PC-3 (cell line): ENCODE results near the gene RUFY3. TPM values are rescaled to one million over a fixed set of nuclear protein-coding genes. Genes with fewer than 3 reads are reported as not detected.
"Not testable (repeated sequence)": the region's sequence is repeated elsewhere in the genome, so short reads cannot be mapped to it uniquely, and the experiment has no call there.

Source experiments
- ATAC-seq: fragments of 200-7000 bp; cut with Tn5 transposase; 2 replicates; pipeline ENCODE4 v1.9.1; 2020; ENCODE audit warnings: mild to moderate bottlenecking, moderate library complexity
- BruUV-seq: library from RNA; stranded (reverse); fragments of 400-500 nt; replicated peaks from 2 replicates; lab custom pipeline; 2021; lab: Mats Ljungman, UMichigan
- CTCF ChIA-PET: fragments of 300-600 bp; sonication (Branson Sonifier 250); formaldehyde crosslinking; loops from one replicate; lab custom pipeline; 2022; ENCODE audit warnings: antibody characterized with exemption; lab: Charles Lee
- POLR2A ChIA-PET: fragments of 300-600 bp; sonication (Branson Sonifier 250); formaldehyde crosslinking; loops from one replicate; lab custom pipeline; 2022; ENCODE audit warnings: antibody characterized with exemption; ENCODE audit not compliant: unreplicated experiment; lab: Charles Lee
- DNase-seq: peaks from one replicate; pipeline ENCODE4 v3.0.0-alpha.2; 2015
- H2AFZ ChIP-seq: fragments of 300-600 bp; sonication (generic); 2 replicates; pipeline ENCODE4 v1.6.0; 2016; ENCODE audit warnings: antibody characterized with exemption, low read length
- H3F3A ChIP-seq: fragments of 300-600 bp; sonication (generic); one replicate; pipeline ENCODE4 v1.6.0; 2017; ENCODE audit warnings: antibody characterized with exemption, low read length, control low read depth, mild to moderate bottlenecking; ENCODE audit not compliant: unreplicated experiment
- H3K27ac ChIP-seq: fragments of 300-600 bp; sonication (generic); 2 replicates; pipeline ENCODE4 v1.5.1; 2016; ENCODE audit warnings: mild to moderate bottlenecking, low read length
- H3K27me3 ChIP-seq: fragments of 300-600 bp; sonication (generic); 2 replicates; pipeline ENCODE4 v1.6.1; 2016; ENCODE audit warnings: low read length, mixed read lengths
- H3K36me3 ChIP-seq: fragments of 300-600 bp; sonication (generic); 2 replicates; pipeline ENCODE4 v1.6.1; 2016; ENCODE audit warnings: low read depth, mixed run types, low read length, mixed read lengths
- H3K4me1 ChIP-seq: fragments of 300-600 bp; sonication (generic); 2 replicates; pipeline ENCODE4 v1.5.1; 2016; ENCODE audit warnings: low read length; ENCODE audit not compliant: insufficient read depth
- H3K4me2 ChIP-seq: fragments of 300-600 bp; sonication (generic); 2 replicates; pipeline ENCODE4 v1.6.0; 2016; ENCODE audit warnings: low read length
- H3K4me3 ChIP-seq: fragments of 300-600 bp; sonication (generic); 2 replicates; pipeline ENCODE4 v1.5.1; 2016; ENCODE audit warnings: mild to moderate bottlenecking, low read length, mixed read lengths
- H3K79me2 ChIP-seq: fragments of 300-600 bp; sonication (generic); 2 replicates; pipeline ENCODE4 v1.6.1; 2017; ENCODE audit warnings: low read length, mixed read lengths
- H3K9ac ChIP-seq: fragments of 300-600 bp; sonication (generic); 2 replicates; pipeline ENCODE4 v1.6.0; 2016; ENCODE audit warnings: mild to moderate bottlenecking, low read length
- H3K9me2 ChIP-seq: fragments of 300-600 bp; sonication (generic); replicated peaks from 2 replicates; pipeline ENCODE4 v1.6.1; 2016; ENCODE audit warnings: mixed run types, low read length, mixed read lengths
- H3K9me3 ChIP-seq: fragments of 300-600 bp; sonication (generic); 2 replicates; pipeline ENCODE4 v1.6.1; 2016; ENCODE audit warnings: low read length, mixed read lengths
- H4K20me1 ChIP-seq: fragments of 300-600 bp; sonication (generic); 2 replicates; pipeline ENCODE4 v1.6.1; 2016; ENCODE audit warnings: low read length, mixed read lengths
- CTCF ChIP-seq: fragments of 300-600 bp; sonication (generic); conservative IDR thresholded peaks from 2 replicates; pipeline ENCODE4 v1.5.1; 2017; ENCODE audit warnings: antibody characterized with exemption, low read depth, mild to moderate bottlenecking, low read length
- EZH2 ChIP-seq: fragments of 300-600 bp; sonication (generic); IDR thresholded peaks from one replicate; pipeline ENCODE4 v1.6.1; 2017; ENCODE audit warnings: antibody characterized with exemption, mild to moderate bottlenecking, low read length; ENCODE audit not compliant: unreplicated experiment
- EZH2phosphoT487 ChIP-seq: fragments of 300-600 bp; sonication (generic); IDR thresholded peaks from 2 replicates; pipeline ENCODE4 v1.6.1; 2018; ENCODE audit warnings: mild to moderate bottlenecking, antibody characterized with exemption, low read length, borderline replicate concordance
- intact Hi-C: fragments of 100-400 bp; cut with micrococcal nuclease; formaldehyde crosslinking; loops from 2 replicates; pipeline ENCODE4 v1.9.0; 2023
- total RNA-seq: library from RNA; depleted of rRNA; stranded (reverse); fragments of >200 nt; gene quantifications from 2 replicates; pipeline ENCODE4 v1.2.3, GENCODE V29; 2014

RUFY3 gene
- total RNA-seq, 1 experiment from 2014 or later: 25.6 TPM

DNA sequence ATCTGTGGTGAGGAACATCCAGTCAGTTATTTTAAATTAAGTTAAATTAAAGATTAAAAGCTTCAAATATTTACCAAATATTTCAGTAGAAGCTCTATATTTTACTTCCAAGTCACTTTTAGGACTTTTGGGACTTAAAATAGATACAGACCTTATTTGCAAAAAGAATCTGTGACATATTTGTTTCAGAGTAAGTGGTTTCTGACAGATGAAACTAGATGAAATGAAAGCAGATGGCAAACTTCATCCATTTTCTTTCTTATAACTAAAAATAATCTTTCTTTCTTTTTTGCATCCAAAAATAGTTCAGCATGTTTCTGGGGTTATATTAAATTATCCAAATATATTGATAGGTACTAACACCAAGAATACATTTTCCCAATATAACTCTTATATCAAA lies 40.1 kb upstream of the RUFY3 start:
- ChIA-PET CTCF (no interaction called here), POLR2A (no interaction called here)
- intact Hi-C loops: no loop called here
- no peak overlapping the region for H3K9ac ChIP-seq
- H3K9me3 ChIP-seq: no peaks in the 10 kb centered on the region
- H3K9me2 ChIP-seq: no peaks in the 10 kb centered on the region
- no peak overlapping the region for H3K27ac ChIP-seq
- no peak overlapping the region for H2AFZ ChIP-seq
- peaks cover 12% of the 10 kb centered on the region for H3K4me1 ChIP-seq
- no peaks in the 10 kb centered on the region for H3K27me3 ChIP-seq
- no peak for ATAC-seq
- no peaks in the 10 kb centered on the region for H3K79me2 ChIP-seq
- TF ChIP-seq EZH2phosphoT487 (no peak), EZH2 (no peak), CTCF (no peak)
- DNase-seq: no peak
- no peaks in the 10 kb centered on the region for H3F3A ChIP-seq
- no TSS peak for BruUV-seq
- no peaks in the 10 kb centered on the region for H3K36me3 ChIP-seq
- no peak overlapping the region for H3K4me2 ChIP-seq
- H4K20me1 ChIP-seq: no peaks in the 10 kb centered on the region
- no peak overlapping the region for H3K4me3 ChIP-seq

GRCh38 chr4:70682142-70682541 lies 39.6 kb upstream of the RUFY3 start:
- BruUV-seq, H3K4me3 ChIP-seq, H2AFZ ChIP-seq, DNase-seq, H3K9me3 ChIP-seq, CTCF ChIA-PET, H3F3A ChIP-seq, H3K27ac ChIP-seq, H3K4me1 ChIP-seq, ATAC-seq, H3K79me2 ChIP-seq, intact Hi-C loops, H3K4me2 ChIP-seq, H3K27me3 ChIP-seq, H4K20me1 ChIP-seq, POLR2A ChIA-PET, H3K9me2 ChIP-seq, H3K36me3 ChIP-seq, H3K9ac ChIP-seq: not testable (repeated sequence)

DNA sequence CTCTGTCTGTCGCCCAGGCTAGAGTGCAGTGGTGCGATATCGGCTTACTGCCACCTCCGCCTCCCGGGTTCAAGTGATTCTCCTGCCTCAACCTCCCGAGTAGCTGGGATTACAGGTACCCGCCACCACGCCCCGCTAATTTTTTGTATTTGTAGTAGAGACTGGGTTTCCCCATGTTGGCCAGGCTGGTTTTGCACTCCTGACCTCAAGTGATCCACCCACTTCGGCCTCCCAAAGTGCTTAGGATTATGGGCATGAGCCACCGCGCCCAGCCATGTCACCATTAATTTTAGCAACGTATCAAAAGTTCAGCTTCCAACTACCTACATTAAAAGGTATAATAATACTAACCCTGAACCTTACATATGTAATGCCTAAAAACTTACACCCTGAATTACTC lies 34.4 kb upstream of the RUFY3 start:
- Histone ChIP-seq H3K27me3 (no peaks in the 10 kb centered on the region), H2AFZ (peak overlapping the region; percentile 99), H3K4me2 (peak overlapping the region; percentile 88), H3K4me1 (peaks cover 21% of the 10 kb centered on the region), H3K9me2 (no peaks in the 10 kb centered on the region), H3K9ac (peak overlapping the region; percentile 94), H3K27ac (peak overlapping the region; percentile 68), H3K9me3 (no peaks in the 10 kb centered on the region), H3F3A (no peaks in the 10 kb centered on the region), H4K20me1 (peaks cover 16% of the 10 kb centered on the region), H3K79me2 (peaks cover 40% of the 10 kb centered on the region), H3K36me3 (peaks cover 10% of the 10 kb centered on the region), H3K4me3 (peak overlapping the region; percentile 89)
- intact Hi-C loops: loop anchor here (5.0 kb wide), 2 partner anchors 150 to 305 kb away; partner anchors contain the start of genes DCK and GRSF1
- DNase-seq (no peak), ATAC-seq (no peak)
- no TSS peak for BruUV-seq
- TF ChIP-seq EZH2phosphoT487: no peak
- TF ChIP-seq EZH2: no peak
- no peak for TF ChIP-seq CTCF
- CTCF ChIA-PET: interaction anchor here (0.6 kb wide), 1 partner anchor 35 kb away, joined by 3 read pairs; no protein-coding TSS in a partner anchor
- POLR2A ChIA-PET: no interaction called here
